ENCODE data around the gene TUT7.

Gene TUT7

GRCh38 chr9:86256653-86257052 lies 97.6 kb downstream of the TUT7 start:
- no peak for DNase-seq

- no peak for DNase-seq
These were observed 100.6 kb downstream of the TUT7 start for GRCh38 chr9:86253577-86253976.

GRCh38 chr9:86252870-86253269 lies 101.3 kb downstream of the TUT7 start:
- DNase-seq, result no peak

GRCh38 chr9:86250123-86250522 lies 104.1 kb downstream of the TUT7 start:
- DNase-seq, result no peak

GRCh38 chr9:86248746-86249145 lies 105.5 kb downstream of the TUT7 start:
- DNase-seq, result no peak

- no peak for DNase-seq
These were observed 107.5 kb downstream of the TUT7 start for GRCh38 chr9:86246752-86247161.

GRCh38 chr9:86242071-86242470 lies 112.1 kb downstream of the TUT7 start:
- no peak for DNase-seq

GRCh38 chr9:86241216-86241615 lies 113.0 kb downstream of the TUT7 start:
- no peak for DNase-seq

- peak; percentile 3 for DNase-seq
These were observed 115.1 kb downstream of the TUT7 start for GRCh38 chr9:86238861-86239770.

Measured in DMS79 treated with DMSO at 0.1 percent for 48 hours (cell line).